Bronchial epithelial cell (primary cell): Measurements from ENCODE around the gene DSCAM. TPM values are rescaled to one million over a fixed set of nuclear protein-coding genes. Genes with fewer than 3 reads are reported as not detected.

Experiments used
- DNase-seq: peaks from one replicate; pipeline ENCODE4 v3.0.0-alpha.2; 2010; ENCODE audit warnings: low read depth
- FAIRE-seq: peaks from 2 replicates; lab custom pipeline; 2011; peaks lifted over from hg19 to GRCh38; lab: Jason Lieb, UNC
- H3K27me3 ChIP-seq: 2 replicates; pipeline ENCODE4 v1.5.1; 2011; ENCODE audit warnings: low read length; ENCODE audit not compliant: control insufficient read depth, insufficient read depth
- H3K36me3 ChIP-seq: 2 replicates; pipeline ENCODE4 v1.5.1; 2011; ENCODE audit warnings: low read length; ENCODE audit not compliant: control insufficient read depth, insufficient read depth
- H3K4me3 ChIP-seq: 2 replicates; pipeline ENCODE4 v1.5.1; 2011; ENCODE audit warnings: mild to moderate bottlenecking, low read depth, low read length, control low read depth
- CTCF ChIP-seq: IDR thresholded peaks from 2 replicates; pipeline ENCODE4 v1.5.1; 2011; ENCODE audit warnings: mild to moderate bottlenecking, moderate library complexity, low read length, control low read depth, inconsistent platforms; ENCODE audit not compliant: insufficient read depth, severe bottlenecking
- total RNA-seq: library from RNA; depleted of rRNA; stranded (reverse); fragments of >200 nt; gene quantifications from 2 replicates; pipeline ENCODE4 v1.2.1, GENCODE V29; 2014

Gene DSCAM
- total RNA-seq, 1 donor from 2014 or later = 0.53 TPM

- Histone ChIP-seq H3K27me3 (no peaks in the 10 kb centered on the region), H3K4me3 (no peak overlapping the region), H3K36me3 (no peaks in the 10 kb centered on the region)
- TF ChIP-seq CTCF = no peak
- DNase-seq (no peak), FAIRE-seq (no peak)
Observed at GRCh38 chr21:40556442-40556968, 290.5 kb downstream of the DSCAM start.

DNA sequence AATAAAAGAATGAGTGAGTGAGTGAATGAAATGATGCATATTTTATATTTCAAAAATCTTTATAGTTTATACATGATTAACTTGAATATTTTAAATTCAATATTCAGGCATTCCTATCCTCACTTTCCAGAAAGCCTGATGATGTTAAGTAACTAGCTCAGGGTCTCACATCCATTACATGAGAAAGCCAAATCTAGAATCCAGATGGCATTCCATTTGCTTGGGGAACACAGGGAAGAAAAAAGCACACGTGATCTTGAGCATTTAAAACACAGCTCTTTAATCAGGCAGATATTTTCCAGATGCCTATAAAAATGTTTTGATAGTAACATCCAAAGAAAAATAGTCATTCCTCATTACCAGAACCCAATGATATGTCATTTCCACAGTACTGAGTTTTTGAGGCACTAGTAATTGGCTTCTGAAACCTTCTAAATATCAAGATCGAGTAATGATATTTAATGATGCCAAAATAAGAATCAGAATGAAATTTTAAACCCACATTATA, 291.9 kb downstream of the DSCAM start:
- TF ChIP-seq CTCF = no peak

DNA sequence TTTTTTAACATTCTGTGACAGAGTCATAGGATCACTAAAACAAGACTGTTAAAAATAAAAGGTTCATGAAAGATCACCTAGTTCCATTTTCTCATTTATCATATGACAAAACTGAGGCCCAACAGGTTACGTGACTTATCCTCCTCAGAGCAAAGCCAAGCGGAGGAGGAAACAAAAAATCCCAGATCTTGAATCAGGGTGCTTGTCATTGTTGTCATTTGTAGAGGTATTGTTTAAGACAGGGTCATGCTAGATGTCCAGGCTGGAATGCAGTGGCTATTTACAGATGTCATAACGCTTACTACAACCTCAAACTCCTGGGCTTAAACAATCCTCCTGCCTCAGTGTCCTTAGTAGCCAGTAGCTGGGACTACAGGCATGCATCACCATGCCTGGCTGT, 293.2 kb downstream of the DSCAM start:
- DNase-seq (no peak), FAIRE-seq (no peak)

More for the DNA sequence above, 291.9 kb downstream of the DSCAM start:
- Histone ChIP-seq H3K4me3 (no peak overlapping the region), H3K27me3 (no peaks in the 10 kb centered on the region), H3K36me3 (no peaks in the 10 kb centered on the region)
- DNase-seq (no peak), FAIRE-seq (no peak)

GRCh38 chr21:40547906-40548513, 298.9 kb downstream of the DSCAM start:
- Histone ChIP-seq H3K36me3 (no peaks in the 10 kb centered on the region), H3K4me3 (no peak overlapping the region), H3K27me3 (no peaks in the 10 kb centered on the region)
- TF ChIP-seq CTCF = no peak
- DNase-seq (no peak), FAIRE-seq (peak; percentile 47)

More for the DNA sequence above, 293.2 kb downstream of the DSCAM start:
- H3K36me3 ChIP-seq = no peaks in the 10 kb centered on the region
- H3K27me3 ChIP-seq = no peaks in the 10 kb centered on the region
- no peak overlapping the region for H3K4me3 ChIP-seq
- no peak for TF ChIP-seq CTCF

GRCh38 chr21:40546647-40547046, 300.3 kb downstream of the DSCAM start:
- no peak overlapping the region for H3K4me3 ChIP-seq
- no peak for FAIRE-seq
- H3K27me3 ChIP-seq = no peaks in the 10 kb centered on the region
- DNase-seq = no peak
- no peak for TF ChIP-seq CTCF
- no peaks in the 10 kb centered on the region for H3K36me3 ChIP-seq
